ENCODE results near the gene CMTM3.
"Not testable (repeated sequence)": the region's sequence is repeated elsewhere in the genome, so short reads cannot be mapped to it uniquely, and the experiment has no call there.

Gene CMTM3, protein sequence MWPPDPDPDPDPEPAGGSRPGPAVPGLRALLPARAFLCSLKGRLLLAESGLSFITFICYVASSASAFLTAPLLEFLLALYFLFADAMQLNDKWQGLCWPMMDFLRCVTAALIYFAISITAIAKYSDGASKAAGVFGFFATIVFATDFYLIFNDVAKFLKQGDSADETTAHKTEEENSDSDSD

DNA sequence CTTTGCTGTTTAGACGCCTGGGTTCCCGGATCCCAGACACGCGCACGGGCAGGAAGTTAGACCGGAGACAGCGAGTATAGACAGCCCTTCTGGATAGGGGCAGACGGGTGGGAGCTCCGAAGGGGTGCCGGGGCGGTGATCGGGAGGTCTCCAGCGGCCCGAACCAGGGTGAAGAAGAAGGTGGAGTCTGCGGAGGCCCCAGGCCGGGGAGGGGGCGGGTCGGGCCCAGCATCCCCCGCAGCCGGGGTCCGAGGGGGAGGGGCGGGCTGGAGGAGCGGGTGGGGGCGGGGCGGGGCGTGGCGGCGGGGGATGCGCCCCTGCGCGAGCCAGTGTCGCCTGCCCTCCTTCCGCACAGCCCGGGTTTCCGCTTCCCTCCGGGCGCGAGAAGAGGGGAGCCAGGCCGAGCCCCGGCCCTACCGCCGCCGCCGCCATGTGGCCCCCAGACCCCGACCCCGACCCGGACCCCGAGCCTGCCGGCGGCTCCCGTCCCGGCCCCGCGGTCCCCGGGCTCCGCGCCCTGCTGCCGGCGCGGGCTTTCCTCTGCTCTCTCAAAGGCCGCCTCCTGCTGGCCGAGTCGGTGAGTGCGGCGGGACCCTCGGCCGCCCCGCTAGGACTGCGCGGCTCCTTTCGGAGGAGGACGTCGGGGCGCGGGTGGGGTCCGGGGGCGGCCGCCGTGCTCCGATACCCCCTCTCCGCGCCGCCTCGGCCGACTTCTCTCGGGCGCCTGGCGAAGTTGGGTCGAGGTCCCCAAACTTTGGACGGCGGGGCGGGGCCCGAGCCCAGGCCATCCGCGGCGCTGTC, at the start of gene CMTM3:
CMTM3 (plus strand) TSS at position 329 of the 801 bp plus-strand sequence; CDS start at position 431, 102 bp downstream.
- no peak for DNase-seq

- DNase-seq, result no peak
These were observed 44.4 kb upstream of the CMTM3 start for GRCh38 chr16:66560107-66560506.

- no peak for DNase-seq
These were observed 43.0 kb upstream of the CMTM3 start for GRCh38 chr16:66561381-66562080.

DNA sequence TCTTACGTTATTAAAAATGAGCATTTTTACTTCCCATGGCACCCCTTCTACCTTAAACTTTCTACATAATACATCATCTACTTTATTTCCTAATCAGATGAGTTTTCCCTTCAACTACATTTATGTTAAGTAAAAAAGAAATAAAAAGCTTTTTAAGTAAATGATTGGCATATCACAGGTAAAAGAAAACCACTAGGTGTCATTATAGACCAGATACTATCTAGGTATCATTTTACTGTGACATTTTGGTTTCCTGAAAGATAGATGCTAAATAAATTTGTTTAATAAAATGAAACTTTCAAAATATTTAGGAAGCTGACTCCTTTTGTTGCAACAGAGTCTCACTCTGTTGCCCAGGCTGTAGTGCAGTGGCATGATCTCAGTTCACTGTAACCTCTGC, 42.1 kb upstream of the CMTM3 start:
- no peak for DNase-seq

GRCh38 chr16:66562986-66563385, 41.5 kb upstream of the CMTM3 start:
- DNase-seq, result no peak

- no peak for DNase-seq
These were observed 40.8 kb upstream of the CMTM3 start for GRCh38 chr16:66563574-66564334.

GRCh38 chr16:66566051-66566901, 38.2 kb upstream of the CMTM3 start, which contains the start of gene CMTM1:
Gene CMTM1 (plus strand): TSS chr16:66566439. CDS start chr16:66566514, 75 bp downstream.
- DNase-seq, result no peak

GRCh38 chr16:66567270-66567669, 37.2 kb upstream of the CMTM3 start:
- DNase-seq, result not testable (repeated sequence)

DNA sequence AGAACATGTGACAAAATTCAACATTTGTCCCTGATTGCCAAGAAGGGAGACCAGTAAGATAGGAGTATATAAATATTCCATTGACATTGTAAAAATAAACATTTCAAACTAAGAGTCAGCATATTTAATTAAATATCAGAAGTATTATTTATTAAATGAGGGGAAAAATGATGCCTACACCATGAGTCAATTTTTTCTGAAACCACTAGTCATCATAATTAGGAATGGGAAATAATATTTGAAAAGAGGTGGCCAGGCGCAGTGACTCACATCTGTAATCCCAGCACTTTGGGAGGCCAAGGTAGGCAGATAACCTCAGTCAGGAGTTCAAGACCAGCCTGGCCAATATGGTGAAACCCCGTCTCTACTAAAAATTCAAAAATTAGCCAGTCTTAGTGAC, 36.1 kb upstream of the CMTM3 start:
- DNase-seq, result no peak

DNA sequence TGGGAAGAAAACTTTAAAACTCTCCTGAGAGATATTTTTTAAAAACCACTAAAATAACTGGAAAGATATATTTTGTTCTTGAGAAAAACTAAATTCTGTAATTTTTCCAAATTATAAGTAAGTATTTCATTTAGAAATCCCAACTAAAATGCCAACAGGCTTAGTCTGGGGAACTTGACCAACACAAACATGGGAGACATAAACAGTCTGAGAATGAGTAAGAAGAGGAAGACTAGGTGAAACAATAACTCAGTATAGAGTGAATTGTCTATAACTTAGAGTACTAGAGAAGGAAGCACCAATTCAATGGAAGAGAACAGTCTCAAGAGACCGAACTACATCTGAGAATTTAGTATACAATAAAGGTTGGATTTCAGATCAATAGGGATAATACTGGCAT, 35.4 kb upstream of the CMTM3 start:
- DNase-seq, result no peak

- DNase-seq, result no peak
These were observed 34.6 kb upstream of the CMTM3 start for GRCh38 chr16:66569827-66570405.

- no peak for DNase-seq
These were observed 32.1 kb upstream of the CMTM3 start for GRCh38 chr16:66572356-66572755.

- no peak for DNase-seq
These were observed 30.4 kb upstream of the CMTM3 start for GRCh38 chr16:66574081-66574480.

DNA sequence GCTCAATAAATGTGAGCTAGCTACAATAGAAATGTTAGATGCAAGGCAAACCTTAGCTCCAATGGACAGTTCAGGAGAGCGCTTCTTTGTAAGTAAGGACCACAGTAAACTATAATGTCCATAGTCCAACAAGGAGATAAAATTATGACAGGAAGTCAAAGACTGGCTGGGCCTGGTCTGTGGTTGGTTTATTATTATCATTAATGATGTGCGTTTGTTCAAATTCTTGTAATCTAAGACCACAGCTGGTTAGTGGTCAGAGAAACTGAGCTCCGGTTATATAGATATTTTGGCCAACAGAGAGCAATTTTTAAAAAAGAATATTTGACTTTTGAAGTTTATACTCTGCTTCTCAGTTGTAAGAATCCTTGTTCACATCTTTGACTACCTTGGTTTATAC, 30.0 kb upstream of the CMTM3 start:
- DNase-seq, result no peak

GRCh38 chr16:66575060-66575459, 29.4 kb upstream of the CMTM3 start:
- DNase-seq, result no peak

DNA sequence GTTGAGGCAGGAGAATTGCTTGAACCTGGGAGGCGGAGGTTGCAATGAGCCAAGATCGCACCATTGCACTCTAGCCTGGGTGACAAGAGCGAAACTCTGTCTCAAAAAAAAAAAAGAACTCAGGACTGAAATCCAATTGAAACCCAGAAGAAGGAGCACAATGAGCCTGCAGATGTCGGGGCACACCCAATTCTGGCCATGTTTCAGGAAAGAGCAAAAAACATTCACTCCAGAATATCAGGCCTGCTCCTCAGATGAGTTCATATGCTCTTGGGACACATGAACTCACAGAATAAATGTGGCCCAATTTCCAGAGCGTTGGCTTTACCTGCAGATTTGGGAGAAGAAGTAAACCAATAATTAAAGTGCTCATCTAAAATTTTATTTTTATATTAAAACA, 28.2 kb upstream of the CMTM3 start:
- DNase-seq, result no peak

DNA sequence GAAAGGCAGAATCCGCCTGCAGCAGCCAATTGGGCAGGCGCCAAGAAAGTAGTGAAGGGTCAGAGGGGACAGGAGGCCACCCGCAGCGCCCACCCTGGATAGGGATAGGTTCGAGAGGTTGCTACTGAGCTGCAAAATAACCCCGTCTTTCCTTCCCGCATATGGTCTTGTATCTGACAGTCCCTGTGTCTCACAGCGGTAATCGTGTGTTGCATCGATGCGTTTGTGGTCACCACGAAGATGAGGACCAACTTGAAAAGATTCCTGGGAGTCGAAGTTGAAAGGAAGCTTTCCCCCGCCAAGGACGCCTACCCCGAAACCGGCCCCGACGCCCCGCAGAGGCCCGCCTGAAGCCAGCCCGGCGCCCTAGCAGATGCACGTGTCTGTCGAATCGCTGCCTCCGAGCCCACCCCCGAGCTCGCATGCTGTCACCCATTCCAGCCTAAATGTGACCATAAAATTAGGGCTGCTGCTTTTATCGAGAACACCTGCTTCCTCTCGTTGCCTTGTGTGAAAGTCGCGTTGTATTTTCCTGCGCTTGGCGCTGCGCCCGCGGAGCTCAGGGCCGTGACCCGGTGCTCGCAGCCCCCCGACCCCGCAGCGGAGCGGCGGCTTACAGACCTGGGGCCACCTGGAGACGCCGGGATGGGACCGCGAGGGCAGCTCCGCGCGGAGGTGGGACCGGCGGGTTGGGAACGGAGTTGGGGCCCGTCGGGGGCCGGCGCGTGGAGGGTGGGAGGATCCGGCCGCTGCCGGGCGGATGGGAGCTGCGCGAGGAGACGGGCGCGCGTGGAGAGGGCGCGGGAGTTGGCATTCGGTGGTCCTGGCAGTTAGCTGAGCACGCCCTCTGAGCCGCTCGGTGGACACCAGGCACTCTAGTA, 25.6 kb upstream of the CMTM3 start, which contains the start of gene CMTM2:
CMTM2 (plus strand) TSS at position 813 of the 881 bp plus-strand sequence. CDS start 145 bp downstream, outside the sequence.
- no peak for DNase-seq

DNA sequence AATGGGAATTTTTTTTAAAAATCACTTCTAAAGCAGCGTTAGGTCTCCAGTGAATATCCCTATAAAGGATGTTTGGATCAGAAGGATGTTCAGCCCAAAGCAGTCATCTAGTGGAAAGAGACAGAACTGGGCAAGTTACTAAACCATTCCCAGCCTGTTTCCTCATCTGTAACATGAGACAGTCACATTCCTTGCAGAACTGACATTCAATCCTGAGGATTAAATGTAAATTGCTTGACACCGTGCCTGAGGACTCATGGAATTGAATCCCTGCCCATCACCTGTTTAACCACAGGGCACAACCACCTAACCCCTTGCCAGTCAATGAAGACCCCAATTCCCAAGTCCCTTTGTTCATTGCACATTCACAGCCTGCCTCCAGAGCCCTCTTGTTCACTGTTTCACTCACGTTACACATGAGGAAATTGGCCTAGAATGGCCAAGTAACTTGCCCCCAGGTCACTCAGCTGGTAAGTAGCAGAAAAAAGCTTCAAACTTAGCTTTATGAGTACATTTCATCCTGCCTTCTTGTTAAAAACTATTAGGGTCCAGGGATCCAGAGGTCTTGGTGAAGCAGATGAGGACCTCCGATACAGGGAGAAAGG, 23.8 kb upstream of the CMTM3 start:
- no peak for DNase-seq

- DNase-seq, result no peak
These were observed 23.1 kb upstream of the CMTM3 start for GRCh38 chr16:66581246-66581952.

Data from NCI-H510A (cell line).